AG09319 (cell line): ENCODE data around the gene DLGAP1.

Experiments used
- DNase-seq: peaks from one replicate; pipeline ENCODE4 v3.0.0-alpha.2; 2010; ENCODE audit warnings: low read depth; ENCODE audit errors: extremely low read depth
- TF ChIP-seq, protein P1 (sequence below): IDR thresholded peaks from 2 replicates; pipeline ENCODE4 v1.5.1; 2011; ENCODE audit warnings: low read depth, mild to moderate bottlenecking, inconsistent platforms, low read length, moderate library complexity

DLGAP1 gene

DNA sequence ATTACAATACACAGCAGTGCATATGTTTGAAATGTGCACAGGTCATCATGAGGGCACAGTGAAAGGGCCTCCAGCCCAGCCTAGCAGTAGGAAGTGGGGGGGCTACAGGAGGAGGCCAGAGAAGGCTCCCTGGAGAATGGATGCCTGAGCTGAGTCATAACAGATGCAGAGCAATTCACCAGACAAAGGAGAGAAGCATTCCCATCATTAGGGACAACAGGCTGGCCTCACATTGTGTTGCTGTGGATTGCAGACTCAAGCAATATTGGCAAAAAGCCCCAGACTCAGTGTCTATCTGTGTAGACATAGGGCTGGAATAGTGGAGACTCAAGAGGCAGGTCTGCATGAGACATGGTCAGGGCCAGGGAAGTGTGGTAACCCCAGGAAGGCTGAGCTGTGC lies 329.9 kb downstream of the DLGAP1 start:
- DNase-seq, result no peak
- TF ChIP-seq, protein P1, sequence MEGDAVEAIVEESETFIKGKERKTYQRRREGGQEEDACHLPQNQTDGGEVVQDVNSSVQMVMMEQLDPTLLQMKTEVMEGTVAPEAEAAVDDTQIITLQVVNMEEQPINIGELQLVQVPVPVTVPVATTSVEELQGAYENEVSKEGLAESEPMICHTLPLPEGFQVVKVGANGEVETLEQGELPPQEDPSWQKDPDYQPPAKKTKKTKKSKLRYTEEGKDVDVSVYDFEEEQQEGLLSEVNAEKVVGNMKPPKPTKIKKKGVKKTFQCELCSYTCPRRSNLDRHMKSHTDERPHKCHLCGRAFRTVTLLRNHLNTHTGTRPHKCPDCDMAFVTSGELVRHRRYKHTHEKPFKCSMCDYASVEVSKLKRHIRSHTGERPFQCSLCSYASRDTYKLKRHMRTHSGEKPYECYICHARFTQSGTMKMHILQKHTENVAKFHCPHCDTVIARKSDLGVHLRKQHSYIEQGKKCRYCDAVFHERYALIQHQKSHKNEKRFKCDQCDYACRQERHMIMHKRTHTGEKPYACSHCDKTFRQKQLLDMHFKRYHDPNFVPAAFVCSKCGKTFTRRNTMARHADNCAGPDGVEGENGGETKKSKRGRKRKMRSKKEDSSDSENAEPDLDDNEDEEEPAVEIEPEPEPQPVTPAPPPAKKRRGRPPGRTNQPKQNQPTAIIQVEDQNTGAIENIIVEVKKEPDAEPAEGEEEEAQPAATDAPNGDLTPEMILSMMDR, result no peak

- TF ChIP-seq, protein P1, result no peak
- DNase-seq, result no peak
These were observed 335.3 kb downstream of the DLGAP1 start for GRCh38 chr18:4119813-4120212.

GRCh38 chr18:4119127-4119648 lies 335.9 kb downstream of the DLGAP1 start:
- no peak for DNase-seq
- TF ChIP-seq, protein P1, result no peak

GRCh38 chr18:4108016-4108415 lies 347.1 kb downstream of the DLGAP1 start:
- DNase-seq, result no peak
- TF ChIP-seq, protein P1, result no peak

GRCh38 chr18:4107049-4107467 lies 348.0 kb downstream of the DLGAP1 start:
- TF ChIP-seq, protein P1, result no peak
- no peak for DNase-seq

- TF ChIP-seq, protein P1, result peak; percentile 90
- DNase-seq, result peak; percentile 27
These were observed 348.6 kb downstream of the DLGAP1 start for GRCh38 chr18:4106407-4107033.

GRCh38 chr18:4102901-4103300 lies 352.2 kb downstream of the DLGAP1 start:
- TF ChIP-seq, protein P1, result no peak
- DNase-seq, result no peak
